GM21390 (cell line): Measurements from ENCODE around the gene BCAN.

Experiments used
- ATAC-seq: cut with Tn5 transposase; IDR thresholded peaks from one replicate; pipeline ENCODE4 v1.9.1; 2021; ENCODE audit not compliant: unreplicated experiment

The BCAN gene

GRCh38 chr1:156697481-156697880, 55.6 kb downstream of the BCAN start:
- no peak for ATAC-seq

- ATAC-seq = no peak
Measured at GRCh38 chr1:156698995-156699394, 57.1 kb downstream of the BCAN start.

- no peak for ATAC-seq
Measured at GRCh38 chr1:156700736-156701531, 59.0 kb downstream of the BCAN start.

DNA sequence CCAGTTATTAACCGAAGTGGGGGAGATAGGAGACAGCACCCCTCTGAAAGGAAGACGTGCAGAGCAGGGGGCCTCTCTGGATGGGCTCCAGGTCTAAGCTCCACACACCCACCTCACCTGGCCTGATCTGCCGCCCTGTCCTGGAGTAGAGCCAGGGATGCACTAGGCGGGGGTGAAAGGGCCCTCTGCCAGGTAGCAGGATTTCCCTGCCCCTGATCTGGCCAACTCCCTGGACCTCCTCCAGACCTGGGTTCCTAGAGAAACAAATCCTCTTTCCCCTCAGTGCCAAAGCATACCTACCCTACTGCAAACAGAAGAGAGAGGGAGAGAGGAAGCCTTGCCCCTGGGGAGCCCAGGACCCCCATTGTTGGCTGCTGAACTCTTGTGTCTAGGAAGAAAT, 61.4 kb downstream of the BCAN start:
- ATAC-seq = no peak

GRCh38 chr1:156703741-156704140, 61.8 kb downstream of the BCAN start:
- ATAC-seq = no peak

- no peak for ATAC-seq
Measured at GRCh38 chr1:156704166-156704711, 62.3 kb downstream of the BCAN start.

DNA sequence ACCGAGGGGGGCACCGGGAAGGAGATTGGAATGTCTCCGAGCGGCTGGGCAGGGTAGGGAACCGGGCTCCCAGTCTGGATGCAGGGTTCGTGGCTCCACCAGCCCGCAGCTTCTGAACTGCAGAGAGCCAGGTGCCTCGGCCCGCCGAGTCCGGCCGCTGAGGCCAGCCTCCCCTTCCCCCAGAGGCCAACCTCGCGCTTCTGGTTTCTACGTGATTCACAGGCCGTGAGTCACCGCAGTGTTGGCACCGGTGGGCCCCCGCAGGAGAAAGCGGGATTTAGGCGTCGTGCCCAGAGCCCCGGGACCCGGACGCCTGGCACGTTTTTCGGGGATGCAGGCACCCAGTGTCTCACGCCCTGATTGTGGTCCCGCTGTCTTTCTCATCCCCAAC, 63.0 kb downstream of the BCAN start:
- no peak for ATAC-seq

DNA sequence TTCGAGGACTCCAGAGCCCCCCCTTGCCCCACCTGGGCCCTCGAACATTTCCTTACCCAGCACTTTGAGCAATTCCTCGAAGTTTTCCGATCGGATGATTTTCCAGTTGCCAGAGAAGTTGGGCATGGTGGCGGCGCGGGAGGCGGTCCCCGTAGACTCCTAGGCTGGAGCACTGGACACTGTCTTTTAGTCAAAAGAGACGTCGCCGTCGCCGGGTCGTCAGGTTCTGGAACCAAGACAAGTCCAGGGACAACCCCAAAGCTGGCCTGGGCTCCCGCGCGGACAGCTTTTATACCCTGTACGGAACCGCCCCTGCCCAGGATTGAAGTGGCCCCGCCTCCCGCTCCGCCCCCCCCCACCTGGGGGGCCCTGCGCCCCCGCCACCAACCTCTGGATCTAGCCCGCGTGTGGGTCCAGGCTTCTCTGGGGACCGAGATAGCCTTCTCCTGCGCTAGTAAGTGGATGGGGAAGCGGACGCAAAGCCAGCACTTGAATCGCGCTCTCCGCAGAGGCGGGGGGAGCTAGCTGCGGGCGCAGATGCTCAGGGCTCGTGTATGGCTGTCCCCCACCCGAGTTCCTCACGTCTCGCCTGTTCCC, 63.5 kb downstream of the BCAN start, which contains the start of gene CRABP2:
Gene CRABP2, minus strand, starts transcription at position 263 of the 597 bp plus-strand sequence. Its CDS starts 137 bp downstream, at position 126.
- no peak for ATAC-seq

GRCh38 chr1:156705918-156706656, 64.2 kb downstream of the BCAN start:
- no peak for ATAC-seq

DNA sequence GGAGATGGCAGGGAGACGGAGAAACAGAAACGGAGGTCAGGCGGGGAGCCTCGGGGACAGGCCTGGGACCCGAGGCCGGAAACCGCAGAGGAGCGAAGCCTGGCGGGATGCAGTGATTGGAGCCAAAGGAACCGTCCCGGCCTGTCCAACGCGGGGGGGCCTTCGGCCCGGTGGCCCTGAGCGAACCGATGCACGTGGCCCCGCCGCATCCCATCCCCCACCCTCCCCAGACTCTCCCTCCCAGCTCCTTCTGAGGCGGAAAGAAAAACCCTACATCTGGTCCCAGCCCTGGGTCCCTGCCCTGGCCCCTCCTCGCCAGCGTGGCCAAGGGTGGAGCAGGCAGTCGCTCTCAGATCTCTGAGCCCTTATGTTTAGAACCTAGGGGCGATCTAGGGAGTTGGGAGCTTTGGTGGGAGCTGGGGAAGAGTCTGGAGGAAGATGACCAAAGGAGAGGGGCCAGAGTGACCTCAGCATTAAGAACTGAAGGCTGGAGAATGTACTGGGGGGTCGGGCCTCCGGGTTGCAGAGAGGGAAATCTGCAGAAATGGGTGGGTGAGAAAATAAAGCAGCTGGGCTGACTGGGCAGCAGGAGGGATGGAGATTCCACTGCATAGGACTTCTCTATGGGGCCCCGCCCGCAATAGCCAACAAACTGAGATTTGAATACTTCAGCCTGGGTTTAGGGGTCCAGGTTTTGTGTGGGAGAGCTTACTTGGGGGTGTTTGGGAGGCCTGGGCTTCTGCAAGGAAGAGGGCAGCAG, 64.9 kb downstream of the BCAN start:
- no peak for ATAC-seq

GRCh38 chr1:156707417-156708217, 65.7 kb downstream of the BCAN start:
- ATAC-seq = no peak

GRCh38 chr1:156708218-156708661, 66.3 kb downstream of the BCAN start:
- ATAC-seq = no peak

DNA sequence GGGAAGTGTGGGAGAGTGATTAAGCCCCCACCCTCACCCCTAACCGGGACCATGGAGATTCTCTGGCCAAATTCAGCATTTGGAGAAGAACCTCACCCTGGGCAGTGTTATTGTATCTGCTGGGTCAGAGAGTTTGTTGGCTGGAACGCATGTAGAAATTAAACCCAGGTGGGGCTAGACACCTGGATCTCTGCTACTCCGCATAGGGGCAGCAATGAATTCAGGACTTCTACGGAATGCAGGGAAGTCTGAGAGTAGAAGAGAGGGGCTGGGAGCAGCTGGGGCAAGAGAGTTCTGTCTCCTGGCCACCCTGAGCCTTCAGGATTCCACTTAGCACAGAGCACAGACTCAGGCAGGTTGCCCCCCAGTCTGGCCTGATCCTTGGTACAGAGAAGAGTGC, 67.1 kb downstream of the BCAN start:
- no peak for ATAC-seq
